NT2/D1 (cell line): ENCODE measurements around the gene RUNX1.

Experiments
- SUZ12 ChIP-seq: IDR thresholded peaks from 2 replicates; pipeline ENCODE4 v1.6.1; 2011; ENCODE audit not compliant: insufficient read length, insufficient read depth; ENCODE audit errors: extremely low read depth
- YY1 ChIP-seq: IDR thresholded peaks from 2 replicates; pipeline ENCODE4 v1.6.1; 2011; ENCODE audit not compliant: insufficient read length, insufficient read depth
- ZNF274 ChIP-seq: IDR thresholded peaks from 2 replicates; pipeline ENCODE4 v1.6.1; 2011; ENCODE audit warnings: mild to moderate bottlenecking, low read depth, low read length

- TF ChIP-seq YY1 (no peak), ZNF274 (no peak), SUZ12 (no peak)
Measured at GRCh38 chr21:34953950-34954349, 95.2 kb downstream of the RUNX1 start.
